HepG2 (cell line): ENCODE measurements around the gene NYNRIN. TPM values are rescaled to one million over a fixed set of nuclear protein-coding genes. Genes with fewer than 3 reads are reported as not detected.
A peak's percentile ranks its signal among the peaks of the same experiment; 100 is the strongest.

Experiments
- ETV6 ChIP-seq: sonication (generic); formaldehyde crosslinking; conservative IDR thresholded peaks from 2 replicates; pipeline ENCODE4 v1.4.0; 2020; ENCODE audit warnings: missing genetic modification reagents
- GATAD1 ChIP-seq: IDR thresholded peaks from 2 replicates; pipeline ENCODE4 v1.6.1; 2016; ENCODE audit warnings: missing genetic modification reagents, missing compliant biosample characterization
- KLF13 ChIP-seq: sonication (generic); formaldehyde crosslinking; IDR thresholded peaks from 2 replicates; pipeline ENCODE4 v1.4.0; 2020; ENCODE audit warnings: mild to moderate bottlenecking, missing genetic modification reagents
- PHB2 ChIP-seq: fragments of 450-650 bp; IDR thresholded peaks from 2 replicates; pipeline ENCODE4 v1.6.1; 2018; ENCODE audit not compliant: partially characterized antibody
- ZBTB8A ChIP-seq: sonication (generic); formaldehyde crosslinking; IDR thresholded peaks from 2 replicates; pipeline ENCODE4 v1.4.0; 2020; ENCODE audit warnings: mild to moderate bottlenecking, low read depth, missing genetic modification reagents, borderline replicate concordance
- ZC3H13 ChIP-seq: sonication (generic); formaldehyde crosslinking; IDR thresholded peaks from 2 replicates; pipeline ENCODE4 v1.8.1; 2023; ENCODE audit warnings: mild to moderate bottlenecking, missing genetic modification reagents, moderate library complexity
- polyA plus RNA-seq, 8 experiments: library from polyadenylated mRNA; depleted of rRNA in 3 of 8; stranded (reverse) in 7 of 8; unstranded in 1 of 8; fragments of >200 nt; fragmentation: Illumina TruSeq in 4 of 8; extraction: Trizol in 4 of 8; gene quantifications; 2 replicates each; pipeline versions ENCODE4 v1.2.1 to v1.2.3, GENCODE V29; 2011 to 2016; ENCODE audit warnings: low read depth in 4 of 8, missing spikeins in 1 of 8, mixed read lengths in 1 of 8; ENCODE audit not compliant: insufficient read depth in 1 of 8
- total RNA-seq, 5 experiments: library from RNA; depleted of rRNA; stranded (reverse); fragments of >200 nt; fragmentation: Illumina TruSeq; extraction: Trizol; gene quantifications; 2 replicates each; pipeline ENCODE4 v1.2.3, GENCODE V29; 2016; ENCODE audit warnings: low read depth in 1 of 5
- TF ChIP-seq, protein P1 (sequence below): sonication (generic); formaldehyde crosslinking; IDR thresholded peaks from 2 replicates; pipeline ENCODE4 v1.5.1; 2020; ENCODE audit warnings: missing genetic modification reagents, mild to moderate bottlenecking, borderline replicate concordance
- TF ChIP-seq, protein P2 (sequence below): sonication (generic); formaldehyde crosslinking; IDR thresholded peaks from 2 replicates; pipeline ENCODE4 v1.5.0; 2020; ENCODE audit warnings: mild to moderate bottlenecking, missing genetic modification reagents, borderline replicate concordance
- TF ChIP-seq, protein P3 (sequence below): sonication (generic); formaldehyde crosslinking; IDR thresholded peaks from 2 replicates; pipeline ENCODE4 v1.4.0; 2020; ENCODE audit warnings: mild to moderate bottlenecking, missing genetic modification reagents, borderline replicate concordance
- TF ChIP-seq, protein P4 (sequence below): sonication (generic); formaldehyde crosslinking; IDR thresholded peaks from 2 replicates; pipeline ENCODE4 v1.4.0; 2020; ENCODE audit warnings: mild to moderate bottlenecking, missing genetic modification reagents
- TF ChIP-seq, protein P5 (sequence below): sonication (generic); formaldehyde crosslinking; IDR thresholded peaks from 2 replicates; pipeline ENCODE4; 2020; ENCODE audit warnings: missing genetic modification reagents, mild to moderate bottlenecking, borderline replicate concordance

NYNRIN gene
- total and polyA plus RNA-seq, 2 of the 13 experiments (the other 11 are each of a cell fraction or from before 2014, with no cell fraction given): 0.63 to 1.1 TPM

DNA sequence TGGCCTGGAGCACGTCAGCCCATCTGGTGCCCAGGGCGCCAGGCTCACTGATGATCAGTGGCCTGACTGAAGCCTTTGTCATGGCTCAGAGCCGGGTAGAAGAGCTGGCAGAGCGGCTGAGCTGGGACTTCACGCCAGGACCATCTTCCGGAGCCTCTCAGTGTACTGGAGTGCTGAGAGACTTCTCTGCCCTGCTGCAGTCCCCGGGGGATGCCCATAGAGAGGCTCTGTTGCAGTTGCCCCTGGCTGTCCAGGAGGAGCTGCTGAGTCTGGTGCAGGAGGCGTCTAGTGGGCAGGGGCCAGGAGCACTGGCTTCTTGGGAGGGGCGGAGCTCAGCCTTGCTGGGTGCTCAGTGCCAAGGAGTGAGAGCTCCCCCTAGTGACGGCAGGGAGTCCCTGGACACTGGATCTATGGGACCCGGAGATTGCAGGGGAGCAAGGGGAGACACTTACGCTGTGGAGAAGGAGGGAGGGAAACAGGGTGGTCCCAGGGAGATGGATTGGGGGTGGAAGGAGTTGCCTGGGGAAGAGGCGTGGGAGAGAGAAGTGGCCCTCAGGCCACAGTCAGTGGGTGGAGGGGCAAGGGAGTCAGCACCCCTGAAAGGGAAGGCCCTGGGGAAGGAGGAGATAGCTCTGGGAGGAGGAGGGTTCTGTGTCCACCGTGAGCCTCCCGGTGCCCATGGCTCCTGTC, 32.9 kb downstream of the NYNRIN start (continued):
- TF ChIP-seq, protein P1, sequence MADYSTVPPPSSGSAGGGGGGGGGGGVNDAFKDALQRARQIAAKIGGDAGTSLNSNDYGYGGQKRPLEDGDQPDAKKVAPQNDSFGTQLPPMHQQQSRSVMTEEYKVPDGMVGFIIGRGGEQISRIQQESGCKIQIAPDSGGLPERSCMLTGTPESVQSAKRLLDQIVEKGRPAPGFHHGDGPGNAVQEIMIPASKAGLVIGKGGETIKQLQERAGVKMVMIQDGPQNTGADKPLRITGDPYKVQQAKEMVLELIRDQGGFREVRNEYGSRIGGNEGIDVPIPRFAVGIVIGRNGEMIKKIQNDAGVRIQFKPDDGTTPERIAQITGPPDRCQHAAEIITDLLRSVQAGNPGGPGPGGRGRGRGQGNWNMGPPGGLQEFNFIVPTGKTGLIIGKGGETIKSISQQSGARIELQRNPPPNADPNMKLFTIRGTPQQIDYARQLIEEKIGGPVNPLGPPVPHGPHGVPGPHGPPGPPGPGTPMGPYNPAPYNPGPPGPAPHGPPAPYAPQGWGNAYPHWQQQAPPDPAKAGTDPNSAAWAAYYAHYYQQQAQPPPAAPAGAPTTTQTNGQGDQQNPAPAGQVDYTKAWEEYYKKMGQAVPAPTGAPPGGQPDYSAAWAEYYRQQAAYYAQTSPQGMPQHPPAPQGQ (CRISPR knock-in tag): no peak
- TF ChIP-seq, protein P2, sequence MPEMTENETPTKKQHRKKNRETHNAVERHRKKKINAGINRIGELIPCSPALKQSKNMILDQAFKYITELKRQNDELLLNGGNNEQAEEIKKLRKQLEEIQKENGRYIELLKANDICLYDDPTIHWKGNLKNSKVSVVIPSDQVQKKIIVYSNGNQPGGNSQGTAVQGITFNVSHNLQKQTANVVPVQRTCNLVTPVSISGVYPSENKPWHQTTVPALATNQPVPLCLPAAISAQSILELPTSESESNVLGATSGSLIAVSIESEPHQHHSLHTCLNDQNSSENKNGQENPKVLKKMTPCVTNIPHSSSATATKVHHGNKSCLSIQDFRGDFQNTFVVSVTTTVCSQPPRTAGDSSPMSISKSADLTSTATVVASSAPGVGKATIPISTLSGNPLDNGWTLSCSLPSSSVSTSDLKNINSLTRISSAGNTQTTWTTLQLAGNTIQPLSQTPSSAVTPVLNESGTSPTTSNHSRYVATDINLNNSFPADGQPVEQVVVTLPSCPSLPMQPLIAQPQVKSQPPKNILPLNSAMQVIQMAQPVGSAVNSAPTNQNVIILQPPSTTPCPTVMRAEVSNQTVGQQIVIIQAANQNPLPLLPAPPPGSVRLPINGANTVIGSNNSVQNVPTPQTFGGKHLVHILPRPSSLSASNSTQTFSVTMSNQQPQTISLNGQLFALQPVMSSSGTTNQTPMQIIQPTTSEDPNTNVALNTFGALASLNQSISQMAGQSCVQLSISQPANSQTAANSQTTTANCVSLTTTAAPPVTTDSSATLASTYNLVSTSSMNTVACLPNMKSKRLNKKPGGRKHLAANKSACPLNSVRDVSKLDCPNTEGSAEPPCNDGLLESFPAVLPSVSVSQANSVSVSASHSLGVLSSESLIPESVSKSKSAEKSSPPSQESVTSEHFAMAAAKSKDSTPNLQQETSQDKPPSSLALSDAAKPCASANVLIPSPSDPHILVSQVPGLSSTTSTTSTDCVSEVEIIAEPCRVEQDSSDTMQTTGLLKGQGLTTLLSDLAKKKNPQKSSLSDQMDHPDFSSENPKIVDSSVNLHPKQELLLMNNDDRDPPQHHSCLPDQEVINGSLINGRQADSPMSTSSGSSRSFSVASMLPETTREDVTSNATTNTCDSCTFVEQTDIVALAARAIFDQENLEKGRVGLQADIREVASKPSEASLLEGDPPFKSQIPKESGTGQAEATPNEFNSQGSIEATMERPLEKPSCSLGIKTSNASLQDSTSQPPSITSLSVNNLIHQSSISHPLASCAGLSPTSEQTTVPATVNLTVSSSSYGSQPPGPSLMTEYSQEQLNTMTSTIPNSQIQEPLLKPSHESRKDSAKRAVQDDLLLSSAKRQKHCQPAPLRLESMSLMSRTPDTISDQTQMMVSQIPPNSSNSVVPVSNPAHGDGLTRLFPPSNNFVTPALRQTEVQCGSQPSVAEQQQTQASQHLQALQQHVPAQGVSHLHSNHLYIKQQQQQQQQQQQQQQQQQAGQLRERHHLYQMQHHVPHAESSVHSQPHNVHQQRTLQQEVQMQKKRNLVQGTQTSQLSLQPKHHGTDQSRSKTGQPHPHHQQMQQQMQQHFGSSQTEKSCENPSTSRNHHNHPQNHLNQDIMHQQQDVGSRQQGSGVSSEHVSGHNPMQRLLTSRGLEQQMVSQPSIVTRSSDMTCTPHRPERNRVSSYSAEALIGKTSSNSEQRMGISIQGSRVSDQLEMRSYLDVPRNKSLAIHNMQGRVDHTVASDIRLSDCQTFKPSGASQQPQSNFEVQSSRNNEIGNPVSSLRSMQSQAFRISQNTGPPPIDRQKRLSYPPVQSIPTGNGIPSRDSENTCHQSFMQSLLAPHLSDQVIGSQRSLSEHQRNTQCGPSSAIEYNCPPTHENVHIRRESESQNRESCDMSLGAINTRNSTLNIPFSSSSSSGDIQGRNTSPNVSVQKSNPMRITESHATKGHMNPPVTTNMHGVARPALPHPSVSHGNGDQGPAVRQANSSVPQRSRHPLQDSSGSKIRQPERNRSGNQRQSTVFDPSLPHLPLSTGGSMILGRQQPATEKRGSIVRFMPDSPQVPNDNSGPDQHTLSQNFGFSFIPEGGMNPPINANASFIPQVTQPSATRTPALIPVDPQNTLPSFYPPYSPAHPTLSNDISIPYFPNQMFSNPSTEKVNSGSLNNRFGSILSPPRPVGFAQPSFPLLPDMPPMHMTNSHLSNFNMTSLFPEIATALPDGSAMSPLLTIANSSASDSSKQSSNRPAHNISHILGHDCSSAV: no peak
- TF ChIP-seq, protein P3, sequence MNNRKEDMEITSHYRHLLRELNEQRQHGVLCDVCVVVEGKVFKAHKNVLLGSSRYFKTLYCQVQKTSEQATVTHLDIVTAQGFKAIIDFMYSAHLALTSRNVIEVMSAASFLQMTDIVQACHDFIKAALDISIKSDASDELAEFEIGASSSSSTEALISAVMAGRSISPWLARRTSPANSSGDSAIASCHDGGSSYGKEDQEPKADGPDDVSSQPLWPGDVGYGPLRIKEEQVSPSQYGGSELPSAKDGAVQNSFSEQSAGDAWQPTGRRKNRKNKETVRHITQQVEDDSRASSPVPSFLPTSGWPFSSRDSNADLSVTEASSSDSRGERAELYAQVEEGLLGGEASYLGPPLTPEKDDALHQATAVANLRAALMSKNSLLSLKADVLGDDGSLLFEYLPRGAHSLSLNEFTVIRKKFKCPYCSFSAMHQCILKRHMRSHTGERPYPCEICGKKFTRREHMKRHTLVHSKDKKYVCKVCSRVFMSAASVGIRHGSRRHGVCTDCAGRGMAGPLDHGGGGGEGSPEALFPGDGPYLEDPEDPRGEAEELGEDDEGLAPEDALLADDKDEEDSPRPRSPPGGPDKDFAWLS: no peak; the same call in 1 of the 2 replicates
- TF ChIP-seq ETV6 (CRISPR knock-in tag): no peak
- TF ChIP-seq GATAD1: peak; percentile 86
- TF ChIP-seq KLF13 (CRISPR knock-in tag): no peak; the same call in 1 of the 2 replicates
- TF ChIP-seq ZBTB8A (CRISPR knock-in tag): 0 out of 2 replicates have a peak, but pooled peaks have one; percentile 47
- TF ChIP-seq, protein P4, sequence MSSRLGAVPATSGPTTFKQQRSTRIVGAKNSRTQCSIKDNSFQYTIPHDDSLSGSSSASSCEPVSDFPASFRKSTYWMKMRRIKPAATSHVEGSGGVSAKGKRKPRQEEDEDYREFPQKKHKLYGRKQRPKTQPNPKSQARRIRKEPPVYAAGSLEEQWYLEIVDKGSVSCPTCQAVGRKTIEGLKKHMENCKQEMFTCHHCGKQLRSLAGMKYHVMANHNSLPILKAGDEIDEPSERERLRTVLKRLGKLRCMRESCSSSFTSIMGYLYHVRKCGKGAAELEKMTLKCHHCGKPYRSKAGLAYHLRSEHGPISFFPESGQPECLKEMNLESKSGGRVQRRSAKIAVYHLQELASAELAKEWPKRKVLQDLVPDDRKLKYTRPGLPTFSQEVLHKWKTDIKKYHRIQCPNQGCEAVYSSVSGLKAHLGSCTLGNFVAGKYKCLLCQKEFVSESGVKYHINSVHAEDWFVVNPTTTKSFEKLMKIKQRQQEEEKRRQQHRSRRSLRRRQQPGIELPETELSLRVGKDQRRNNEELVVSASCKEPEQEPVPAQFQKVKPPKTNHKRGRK (CRISPR knock-in tag): 0 out of 2 replicates have a peak, but pooled peaks have one; percentile 26
- TF ChIP-seq PHB2: no peak
- TF ChIP-seq, protein P5, sequence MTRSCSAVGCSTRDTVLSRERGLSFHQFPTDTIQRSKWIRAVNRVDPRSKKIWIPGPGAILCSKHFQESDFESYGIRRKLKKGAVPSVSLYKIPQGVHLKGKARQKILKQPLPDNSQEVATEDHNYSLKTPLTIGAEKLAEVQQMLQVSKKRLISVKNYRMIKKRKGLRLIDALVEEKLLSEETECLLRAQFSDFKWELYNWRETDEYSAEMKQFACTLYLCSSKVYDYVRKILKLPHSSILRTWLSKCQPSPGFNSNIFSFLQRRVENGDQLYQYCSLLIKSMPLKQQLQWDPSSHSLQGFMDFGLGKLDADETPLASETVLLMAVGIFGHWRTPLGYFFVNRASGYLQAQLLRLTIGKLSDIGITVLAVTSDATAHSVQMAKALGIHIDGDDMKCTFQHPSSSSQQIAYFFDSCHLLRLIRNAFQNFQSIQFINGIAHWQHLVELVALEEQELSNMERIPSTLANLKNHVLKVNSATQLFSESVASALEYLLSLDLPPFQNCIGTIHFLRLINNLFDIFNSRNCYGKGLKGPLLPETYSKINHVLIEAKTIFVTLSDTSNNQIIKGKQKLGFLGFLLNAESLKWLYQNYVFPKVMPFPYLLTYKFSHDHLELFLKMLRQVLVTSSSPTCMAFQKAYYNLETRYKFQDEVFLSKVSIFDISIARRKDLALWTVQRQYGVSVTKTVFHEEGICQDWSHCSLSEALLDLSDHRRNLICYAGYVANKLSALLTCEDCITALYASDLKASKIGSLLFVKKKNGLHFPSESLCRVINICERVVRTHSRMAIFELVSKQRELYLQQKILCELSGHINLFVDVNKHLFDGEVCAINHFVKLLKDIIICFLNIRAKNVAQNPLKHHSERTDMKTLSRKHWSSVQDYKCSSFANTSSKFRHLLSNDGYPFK (CRISPR knock-in tag): no peak; the same call in 1 of the 2 replicates
- peak; percentile 97 for TF ChIP-seq ZC3H13 (CRISPR knock-in tag)
